Hepatocyte (in vitro differentiated cells): ENCODE measurements around the gene MAST4. TPM values are rescaled to one million over a fixed set of nuclear protein-coding genes. Genes with fewer than 3 reads are reported as not detected.
A peak's percentile ranks its signal among the peaks of the same experiment; 100 is the strongest.

Source experiments
- DNase-seq: peaks from one replicate; pipeline ENCODE4 v3.0.0-alpha.2; 2016; ENCODE audit warnings: low spot score
- H2AFZ ChIP-seq: fragments of 200-600 bp; sonication (generic); 2 replicates; pipeline ENCODE4 v1.6.0; 2016; ENCODE audit warnings: antibody characterized with exemption, mild to moderate bottlenecking
- H3K27ac ChIP-seq: fragments of 200-600 bp; sonication (generic); 2 replicates; pipeline ENCODE4 v1.5.1; 2016; ENCODE audit warnings: mild to moderate bottlenecking
- H3K27me3 ChIP-seq: fragments of 200-600 bp; sonication (generic); 2 replicates; pipeline ENCODE4 v1.6.1; 2016
- H3K36me3 ChIP-seq: fragments of 200-600 bp; sonication (generic); replicated peaks from 2 replicates; pipeline ENCODE4 v1.5.1; 2016; ENCODE audit warnings: low read depth; ENCODE audit not compliant: insufficient read depth
- H3K4me1 ChIP-seq: fragments of 200-600 bp; sonication (generic); 2 replicates; pipeline ENCODE4 v1.5.1; 2016; ENCODE audit warnings: mild to moderate bottlenecking, moderate library complexity; ENCODE audit not compliant: insufficient read depth
- H3K4me2 ChIP-seq: fragments of 200-600 bp; sonication (generic); 2 replicates; pipeline ENCODE4 v1.6.0; 2016
- H3K4me3 ChIP-seq: fragments of 200-600 bp; sonication (generic); 2 replicates; pipeline ENCODE4 v1.5.1; 2016; ENCODE audit warnings: mild to moderate bottlenecking
- H3K79me2 ChIP-seq: fragments of 200-600 bp; sonication (generic); 2 replicates; pipeline ENCODE4 v1.6.0; 2017; ENCODE audit warnings: mild to moderate bottlenecking
- H3K9me2 ChIP-seq: fragments of 200-600 bp; sonication (generic); replicated peaks from 2 replicates; pipeline ENCODE4 v1.6.0; 2017; ENCODE audit warnings: mild to moderate bottlenecking; ENCODE audit not compliant: insufficient read depth
- H3K9me3 ChIP-seq: fragments of 200-600 bp; sonication (generic); 2 replicates; pipeline ENCODE4 v1.5.1; 2016; ENCODE audit warnings: low read depth, mild to moderate bottlenecking
- H4K20me1 ChIP-seq: fragments of 200-600 bp; sonication (generic); 2 replicates; pipeline ENCODE4 v1.6.0; 2016; ENCODE audit warnings: mild to moderate bottlenecking; ENCODE audit not compliant: insufficient read depth, poor library complexity, severe bottlenecking
- CTCF ChIP-seq: fragments of 200-600 bp; sonication (generic); IDR thresholded peaks from 2 replicates; pipeline ENCODE4 v1.5.1; 2016; ENCODE audit warnings: antibody characterized with exemption, mild to moderate bottlenecking; ENCODE audit not compliant: poor library complexity
- EZH2 ChIP-seq: fragments of 200-600 bp; sonication (generic); IDR thresholded peaks from 2 replicates; pipeline ENCODE4 v1.6.1; 2016; ENCODE audit warnings: antibody characterized with exemption, mild to moderate bottlenecking, borderline replicate concordance
- EZH2phosphoT487 ChIP-seq: fragments of 200-600 bp; sonication (generic); IDR thresholded peaks from one replicate; pipeline ENCODE4 v1.6.1; 2018; ENCODE audit warnings: antibody characterized with exemption, mild to moderate bottlenecking, low read depth, moderate library complexity; ENCODE audit not compliant: unreplicated experiment, severe bottlenecking
- WGBS: methylation state at CpG from one replicate; pipeline ENCODE4 v1.1.6; 2016; ENCODE audit warnings: low lambda C conversion rate; ENCODE audit errors: missing lambda C conversion rate; 5-methylcytosine and 5-hydroxymethylcytosine counted together
- polyA plus RNA-seq: library from polyadenylated mRNA; unstranded; fragments of >200 nt; fragmentation: Nextera tagmentation; extraction: Ambion mirVana; gene quantifications from 2 replicates; pipeline ENCODE4 v1.2.1, GENCODE V29; 2016
- total RNA-seq: library from RNA; depleted of rRNA; stranded (reverse); fragments of >200 nt; gene quantifications from 2 replicates; pipeline ENCODE4 v1.2.3, GENCODE V29; 2014

Gene MAST4
- total and polyA plus RNA-seq, 2 experiments from 2014 or later, result 11.7 to 13.2 TPM

- DNase-seq, result no peak
- peak overlapping the region; percentile 3 for H3K4me2 ChIP-seq
- H3K27me3 ChIP-seq, result no peaks in the 10 kb centered on the region
- H4K20me1 ChIP-seq, result no peaks in the 10 kb centered on the region
- TF ChIP-seq EZH2phosphoT487 (no peak), CTCF (no peak), EZH2 (no peak)
- peak overlapping the region; percentile 47 for H3K27ac ChIP-seq
- 30% methylated on average over 2 of the region's 2 CpGs for WGBS
- no peak overlapping the region for H3K4me3 ChIP-seq
- no peak overlapping the region for H2AFZ ChIP-seq
- H3K36me3 ChIP-seq, result no peaks in the 10 kb centered on the region
- H3K4me1 ChIP-seq, result peaks cover 13% of the 10 kb centered on the region
- H3K9me2 ChIP-seq, result no peaks in the 10 kb centered on the region
- H3K79me2 ChIP-seq, result no peaks in the 10 kb centered on the region
- no peaks in the 10 kb centered on the region for H3K9me3 ChIP-seq
These were observed 285.4 kb downstream of the MAST4 start for GRCh38 chr5:66881480-66882161.

- 80% methylated on average over 3 of the region's 3 CpGs for WGBS
- Histone ChIP-seq H3K9me3 (no peaks in the 10 kb centered on the region), H3K36me3 (no peaks in the 10 kb centered on the region), H2AFZ (no peak overlapping the region), H3K4me2 (no peak overlapping the region), H3K4me1 (peaks cover 13% of the 10 kb centered on the region), H3K27me3 (no peaks in the 10 kb centered on the region), H4K20me1 (no peaks in the 10 kb centered on the region), H3K79me2 (no peaks in the 10 kb centered on the region), H3K4me3 (no peak overlapping the region), H3K9me2 (no peaks in the 10 kb centered on the region), H3K27ac (peak overlapping the region; percentile 31)
- TF ChIP-seq EZH2 (no peak), CTCF (no peak), EZH2phosphoT487 (no peak)
- DNase-seq, result no peak
These were observed 286.5 kb downstream of the MAST4 start for GRCh38 chr5:66882606-66883227.

GRCh38 chr5:66884564-66885243 is 288.5 kb downstream of the MAST4 start:
- Histone ChIP-seq H3K4me3 (no peak overlapping the region), H2AFZ (no peak overlapping the region), H4K20me1 (no peaks in the 10 kb centered on the region), H3K79me2 (no peaks in the 10 kb centered on the region), H3K9me3 (no peaks in the 10 kb centered on the region), H3K27me3 (no peaks in the 10 kb centered on the region), H3K9me2 (no peaks in the 10 kb centered on the region), H3K4me2 (no peak overlapping the region), H3K27ac (no peak overlapping the region), H3K36me3 (no peaks in the 10 kb centered on the region), H3K4me1 (peaks cover 13% of the 10 kb centered on the region)
- 64% methylated on average over 10 of the region's 10 CpGs for WGBS
- TF ChIP-seq CTCF (no peak), EZH2 (no peak), EZH2phosphoT487 (no peak)
- DNase-seq, result no peak
